ENCODE results near the gene ARHGAP36.

ARHGAP36 gene

GRCh38 chrX:131059246-131059645 is 1.1 kb downstream of the ARHGAP36 start:
- TF ChIP-seq, protein P1, sequence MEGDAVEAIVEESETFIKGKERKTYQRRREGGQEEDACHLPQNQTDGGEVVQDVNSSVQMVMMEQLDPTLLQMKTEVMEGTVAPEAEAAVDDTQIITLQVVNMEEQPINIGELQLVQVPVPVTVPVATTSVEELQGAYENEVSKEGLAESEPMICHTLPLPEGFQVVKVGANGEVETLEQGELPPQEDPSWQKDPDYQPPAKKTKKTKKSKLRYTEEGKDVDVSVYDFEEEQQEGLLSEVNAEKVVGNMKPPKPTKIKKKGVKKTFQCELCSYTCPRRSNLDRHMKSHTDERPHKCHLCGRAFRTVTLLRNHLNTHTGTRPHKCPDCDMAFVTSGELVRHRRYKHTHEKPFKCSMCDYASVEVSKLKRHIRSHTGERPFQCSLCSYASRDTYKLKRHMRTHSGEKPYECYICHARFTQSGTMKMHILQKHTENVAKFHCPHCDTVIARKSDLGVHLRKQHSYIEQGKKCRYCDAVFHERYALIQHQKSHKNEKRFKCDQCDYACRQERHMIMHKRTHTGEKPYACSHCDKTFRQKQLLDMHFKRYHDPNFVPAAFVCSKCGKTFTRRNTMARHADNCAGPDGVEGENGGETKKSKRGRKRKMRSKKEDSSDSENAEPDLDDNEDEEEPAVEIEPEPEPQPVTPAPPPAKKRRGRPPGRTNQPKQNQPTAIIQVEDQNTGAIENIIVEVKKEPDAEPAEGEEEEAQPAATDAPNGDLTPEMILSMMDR (IDR thresholded peaks at IDR 0.05; ENCODE audit: low read depth, low read length) = no peak
- H3K4me3 ChIP-seq (replicated peaks in 1 of 2; ENCODE audit: low read depth in 2 of 2, low read length in 2 of 2) = no peak overlapping the region
- DNase-seq (ENCODE audit: low read depth in 2 of 2) = no peak

DNA sequence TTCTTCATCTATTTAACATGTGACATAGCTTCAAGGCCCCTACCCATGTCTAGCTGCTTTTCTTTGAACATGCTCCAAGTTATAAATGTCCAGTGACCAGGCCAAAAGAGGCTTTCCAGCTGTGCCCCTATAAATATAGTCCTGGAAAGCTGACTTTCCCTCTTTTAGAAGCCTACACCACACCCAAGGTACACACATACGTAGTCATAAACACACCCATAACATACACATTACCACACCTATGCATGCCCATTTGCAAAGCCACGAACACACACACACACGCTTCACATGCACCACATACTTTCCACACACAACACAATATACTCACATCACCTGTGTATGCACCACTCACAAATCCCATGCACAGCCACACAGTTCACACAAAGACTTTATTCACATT is 2.0 kb downstream of the ARHGAP36 start:
- H3K4me3 ChIP-seq (replicated peaks in 1 of 2; ENCODE audit: low read depth in 2 of 2, low read length in 2 of 2) = no peak overlapping the region
- TF ChIP-seq, protein P1 (IDR thresholded peaks at IDR 0.05; ENCODE audit: low read depth, low read length) = no peak

DNA sequence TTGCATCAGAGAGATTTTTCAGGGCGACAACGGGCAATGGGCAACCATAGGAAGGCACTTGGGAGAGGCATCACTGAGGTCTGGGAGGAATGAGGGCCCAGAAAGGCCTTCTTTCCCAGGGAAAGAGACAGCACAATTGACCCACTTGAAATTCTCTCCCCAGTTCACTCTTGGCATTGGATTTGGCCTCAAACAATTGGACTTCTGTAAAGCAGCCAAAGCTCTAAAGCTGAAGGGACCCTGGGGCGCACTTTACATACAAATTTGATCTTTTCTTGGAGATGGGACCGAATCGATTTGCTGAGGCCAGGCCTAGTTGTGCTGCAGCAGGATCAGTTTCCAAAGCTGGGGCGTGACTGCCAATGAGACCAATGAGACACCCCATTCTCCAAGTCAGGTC is 3.2 kb downstream of the ARHGAP36 start:
- H3K4me3 ChIP-seq (replicated peaks in 1 of 2; ENCODE audit: low read depth in 2 of 2, low read length in 2 of 2) = no peak overlapping the region
- TF ChIP-seq, protein P1 (IDR thresholded peaks at IDR 0.05; ENCODE audit: low read depth, low read length) = no peak
- no peak for DNase-seq (ENCODE audit: low read depth in 2 of 2)

More for the DNA sequence above, 2.0 kb downstream of the ARHGAP36 start:
- no peak for DNase-seq (ENCODE audit: low read depth in 2 of 2)

GRCh38 chrX:131063613-131064012 is 5.5 kb downstream of the ARHGAP36 start:
- TF ChIP-seq, protein P1 (IDR thresholded peaks at IDR 0.05; ENCODE audit: low read depth, low read length) = no peak
- H3K4me3 ChIP-seq (replicated peaks in 1 of 2; ENCODE audit: low read depth in 2 of 2, low read length in 2 of 2) = no peak overlapping the region
- DNase-seq (ENCODE audit: low read depth in 2 of 2) = no peak

GRCh38 chrX:131066237-131066636 is 8.1 kb downstream of the ARHGAP36 start:
- no peak for DNase-seq (ENCODE audit: low read depth in 2 of 2)
- H3K4me3 ChIP-seq (replicated peaks in 1 of 2; ENCODE audit: low read depth in 2 of 2, low read length in 2 of 2) = no peak overlapping the region
- TF ChIP-seq, protein P1 (IDR thresholded peaks at IDR 0.05; ENCODE audit: low read depth, low read length) = no peak

- DNase-seq (ENCODE audit: low read depth in 2 of 2) = no peak
- no peak overlapping the region for H3K4me3 ChIP-seq (replicated peaks in 1 of 2; ENCODE audit: low read depth in 2 of 2, low read length in 2 of 2)
- TF ChIP-seq, protein P1 (IDR thresholded peaks at IDR 0.05; ENCODE audit: low read depth, low read length) = no peak
Measured at GRCh38 chrX:131067216-131067615, 9.1 kb downstream of the ARHGAP36 start.
